Measurements from ENCODE around the gene EDN2.

EDN2 gene

DNA sequence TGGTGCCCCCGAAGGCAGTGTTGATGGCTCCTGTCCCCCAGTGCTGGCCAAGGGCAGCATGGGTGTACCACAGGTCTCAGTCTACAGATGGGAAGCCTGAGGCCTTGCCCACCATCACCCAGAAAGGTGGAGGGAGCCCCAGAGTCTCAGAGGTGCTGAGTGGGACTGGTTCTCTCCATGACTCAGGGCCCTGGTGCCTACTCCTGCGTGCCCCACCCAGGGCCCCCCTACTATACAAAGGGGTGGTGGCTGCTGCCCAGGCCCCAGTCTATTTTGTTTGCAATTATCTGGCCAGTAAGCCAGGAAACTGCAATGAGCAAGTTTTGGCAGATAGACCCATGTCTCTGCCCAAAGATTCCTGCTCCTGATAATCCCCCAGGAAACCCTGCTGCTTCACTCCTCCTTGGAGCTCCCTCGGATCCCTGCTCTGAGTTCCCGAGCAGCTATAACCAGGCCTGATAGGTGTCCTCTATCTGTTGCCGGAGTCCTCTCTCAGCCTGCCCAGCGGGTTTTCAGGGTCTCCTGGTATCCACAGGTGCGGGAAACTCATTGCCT is 41.7 kb downstream of the EDN2 start:
- Histone ChIP-seq H3K9me3 (ENCODE audit: control insufficient read depth in 5 of 5, low read length in 5 of 5) (peaks cover 0 to 16% (median 14%) of the 10 kb centered on the region in 5 donors), H3K36me3 (ENCODE audit: control insufficient read depth in 5 of 5, insufficient read depth in 5 of 5, low read length in 5 of 5) (no peaks in the 10 kb centered on the region), H3K9ac (ENCODE audit: low read length in 5 of 5) (no peak overlapping the region), H3K4me3 (ENCODE audit: low read depth in 1 of 5, low read length in 5 of 5) (no peak overlapping the region), H3K27ac (ENCODE audit: low read depth, low read length) (no peak overlapping the region), H3K4me1 (ENCODE audit: control insufficient read depth in 5 of 5, insufficient read depth in 5 of 5, low read length in 5 of 5) (no peaks in the 10 kb centered on the region), H3K27me3 (ENCODE audit: control insufficient read depth in 5 of 5, insufficient read depth in 4 of 5, low read length in 5 of 5) (peaks cover 0 to 7% (median 4%) of the 10 kb centered on the region in 5 donors)

DNA sequence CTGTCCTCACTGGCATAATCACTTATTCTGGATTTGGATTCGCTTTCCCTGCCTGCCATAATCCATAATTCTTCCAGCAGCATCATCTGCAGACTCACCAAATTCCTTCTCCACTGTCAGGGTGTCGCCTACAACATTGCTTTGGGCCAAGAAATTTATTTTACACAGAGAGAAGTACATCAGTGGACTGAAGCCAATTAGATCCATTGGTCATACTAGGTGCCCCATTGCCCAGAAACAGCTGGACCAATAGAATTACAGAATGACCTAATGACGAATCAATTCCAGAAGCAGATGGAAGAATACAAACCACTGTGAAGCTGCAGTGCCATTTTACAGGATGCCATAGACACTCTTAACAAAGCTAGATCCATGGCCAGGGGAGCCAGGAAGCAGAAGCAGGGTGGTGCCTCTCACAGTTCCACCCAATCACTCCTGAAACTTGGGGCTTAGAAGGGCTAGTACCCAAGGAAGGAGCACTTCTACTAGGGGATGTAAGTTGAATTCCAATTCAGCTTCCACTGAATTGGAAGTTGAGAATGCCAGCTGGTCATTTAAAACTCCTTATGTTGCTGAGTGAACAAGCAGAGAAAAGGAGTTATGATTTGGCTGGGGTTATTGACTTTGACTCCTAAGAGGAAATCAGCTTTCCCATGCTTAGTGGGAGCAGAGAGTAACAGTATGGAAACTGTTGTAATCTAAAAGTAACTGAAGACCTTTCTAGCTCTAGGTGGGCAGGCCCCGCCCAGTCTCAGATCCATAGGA is 44.0 kb downstream of the EDN2 start:
- Histone ChIP-seq H3K27me3 (ENCODE audit: control insufficient read depth in 5 of 5, insufficient read depth in 4 of 5, low read length in 5 of 5) (peaks cover 6 to 22% (median 8%) of the 10 kb centered on the region in 5 donors), H3K9ac (ENCODE audit: low read length in 5 of 5) (no peak overlapping the region), H3K4me3 (ENCODE audit: low read depth in 1 of 5, low read length in 5 of 5) (no peak overlapping the region), H3K27ac (ENCODE audit: low read depth, low read length) (no peak overlapping the region), H3K9me3 (ENCODE audit: control insufficient read depth in 5 of 5, low read length in 5 of 5) (peaks cover 0 to 14% (median 11%) of the 10 kb centered on the region in 5 donors), H3K4me1 (ENCODE audit: control insufficient read depth in 5 of 5, insufficient read depth in 5 of 5, low read length in 5 of 5) (no peaks in the 10 kb centered on the region), H3K36me3 (ENCODE audit: control insufficient read depth in 5 of 5, insufficient read depth in 5 of 5, low read length in 5 of 5) (no peaks in the 10 kb centered on the region)

DNA sequence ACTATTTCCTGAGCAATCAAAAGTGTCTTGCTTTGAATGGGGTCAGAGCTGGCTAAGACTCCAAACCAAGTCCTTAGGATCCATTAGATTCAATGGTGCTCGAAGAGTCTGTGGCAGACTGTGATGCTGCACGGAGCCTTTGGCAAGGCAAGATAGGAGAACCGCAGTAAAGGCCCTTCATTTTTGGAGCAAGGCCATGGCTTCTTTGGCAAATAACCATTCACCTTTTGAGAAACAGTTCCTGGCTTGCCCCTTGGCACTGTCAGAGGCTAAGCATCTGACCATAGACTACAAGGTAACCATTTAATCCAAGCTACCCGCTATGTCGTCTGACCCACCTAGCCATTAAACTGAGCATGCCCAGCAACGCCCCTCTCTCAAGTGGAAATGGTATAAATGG is 45.2 kb downstream of the EDN2 start:
- Histone ChIP-seq H3K27me3 (ENCODE audit: control insufficient read depth in 5 of 5, insufficient read depth in 4 of 5, low read length in 5 of 5) (peaks cover 5 to 26% (median 8%) of the 10 kb centered on the region in 5 donors), H3K4me3 (ENCODE audit: low read depth in 1 of 5, low read length in 5 of 5) (no peak overlapping the region), H3K9ac (ENCODE audit: low read length in 5 of 5) (no peak overlapping the region), H3K9me3 (ENCODE audit: control insufficient read depth in 5 of 5, low read length in 5 of 5) (peaks cover 0 to 5% (median 3%) of the 10 kb centered on the region in 5 donors), H3K36me3 (ENCODE audit: control insufficient read depth in 5 of 5, insufficient read depth in 5 of 5, low read length in 5 of 5) (no peaks in the 10 kb centered on the region), H3K4me1 (ENCODE audit: control insufficient read depth in 5 of 5, insufficient read depth in 5 of 5, low read length in 5 of 5) (no peaks in the 10 kb centered on the region), H3K27ac (ENCODE audit: low read depth, low read length) (no peak overlapping the region)

- Histone ChIP-seq H3K36me3 (ENCODE audit: control insufficient read depth in 5 of 5, insufficient read depth in 5 of 5, low read length in 5 of 5) (no peaks in the 10 kb centered on the region), H3K9ac (ENCODE audit: low read length in 5 of 5) (no peak overlapping the region), H3K4me1 (ENCODE audit: control insufficient read depth in 5 of 5, insufficient read depth in 5 of 5, low read length in 5 of 5) (no peaks in the 10 kb centered on the region), H3K27me3 (ENCODE audit: control insufficient read depth in 5 of 5, insufficient read depth in 4 of 5, low read length in 5 of 5) (peaks cover 5 to 26% (median 8%) of the 10 kb centered on the region in 5 donors), H3K9me3 (ENCODE audit: control insufficient read depth in 5 of 5, low read length in 5 of 5) (peaks cover 0 to under 1% (median 0%) of the 10 kb centered on the region in 5 donors), H3K4me3 (ENCODE audit: low read depth in 1 of 5, low read length in 5 of 5) (no peak overlapping the region), H3K27ac (ENCODE audit: low read depth, low read length) (no peak overlapping the region)
Measured at GRCh38 chr1:41438711-41439110, 45.8 kb downstream of the EDN2 start.

DNA sequence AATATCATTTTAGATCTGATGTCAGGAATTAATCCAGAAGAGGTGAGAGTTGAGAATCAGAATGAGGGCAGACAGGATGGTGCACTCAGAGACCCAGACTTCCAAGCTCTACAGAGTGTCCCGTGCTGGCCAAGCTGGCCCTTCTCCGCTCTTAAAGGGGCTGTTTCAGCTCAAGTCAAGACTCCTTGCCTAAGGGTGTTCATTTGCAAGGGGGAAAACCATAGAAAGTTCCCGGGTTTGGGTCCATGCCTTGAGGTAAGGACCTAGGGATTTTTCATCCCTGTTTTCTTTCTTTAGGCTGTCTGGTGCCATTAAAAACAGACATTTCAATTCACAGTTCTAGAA is 47.5 kb downstream of the EDN2 start:
- H3K9ac ChIP-seq (ENCODE audit: low read length in 5 of 5) = no peak overlapping the region
- H3K4me1 ChIP-seq (ENCODE audit: control insufficient read depth in 5 of 5, insufficient read depth in 5 of 5, low read length in 5 of 5) = peaks cover 2 to 17% (median 13%) of the 10 kb centered on the region in 5 donors
- no peaks in the 10 kb centered on the region for H3K36me3 ChIP-seq (ENCODE audit: control insufficient read depth in 5 of 5, insufficient read depth in 5 of 5, low read length in 5 of 5)
- no peak overlapping the region for H3K4me3 ChIP-seq (ENCODE audit: low read depth in 1 of 5, low read length in 5 of 5)
- H3K27ac ChIP-seq (ENCODE audit: low read depth, low read length) = no peak overlapping the region
- no peaks in the 10 kb centered on the region for H3K9me3 ChIP-seq (ENCODE audit: control insufficient read depth in 5 of 5, low read length in 5 of 5)
- H3K27me3 ChIP-seq (ENCODE audit: control insufficient read depth in 5 of 5, insufficient read depth in 4 of 5, low read length in 5 of 5) = peaks cover 5 to 26% (median 8%) of the 10 kb centered on the region in 5 donors

- H3K27me3 ChIP-seq (ENCODE audit: control insufficient read depth in 5 of 5, insufficient read depth in 4 of 5, low read length in 5 of 5) = peaks cover 5 to 26% (median 8%) of the 10 kb centered on the region in 5 donors
- no peaks in the 10 kb centered on the region for H3K36me3 ChIP-seq (ENCODE audit: control insufficient read depth in 5 of 5, insufficient read depth in 5 of 5, low read length in 5 of 5)
- H3K27ac ChIP-seq (ENCODE audit: low read depth, low read length) = no peak overlapping the region
- H3K4me1 ChIP-seq (ENCODE audit: control insufficient read depth in 5 of 5, insufficient read depth in 5 of 5, low read length in 5 of 5) = peaks cover 2 to 19% (median 14%) of the 10 kb centered on the region in 5 donors
- H3K9me3 ChIP-seq (ENCODE audit: control insufficient read depth in 5 of 5, low read length in 5 of 5) = no peaks in the 10 kb centered on the region
- H3K9ac ChIP-seq (ENCODE audit: low read length in 5 of 5) = no peak overlapping the region
- no peak overlapping the region for H3K4me3 ChIP-seq (ENCODE audit: low read depth in 1 of 5, low read length in 5 of 5)
Measured at GRCh38 chr1:41436281-41437010, 48.0 kb downstream of the EDN2 start.

GRCh38 chr1:41435570-41436178 is 48.8 kb downstream of the EDN2 start:
- Histone ChIP-seq H3K36me3 (ENCODE audit: control insufficient read depth in 5 of 5, insufficient read depth in 5 of 5, low read length in 5 of 5) (no peaks in the 10 kb centered on the region), H3K27ac (ENCODE audit: low read depth, low read length) (no peak overlapping the region), H3K9ac (ENCODE audit: low read length in 5 of 5) (no peak overlapping the region), H3K9me3 (ENCODE audit: control insufficient read depth in 5 of 5, low read length in 5 of 5) (no peaks in the 10 kb centered on the region), H3K27me3 (ENCODE audit: control insufficient read depth in 5 of 5, insufficient read depth in 4 of 5, low read length in 5 of 5) (peaks cover 5 to 26% (median 8%) of the 10 kb centered on the region in 5 donors), H3K4me1 (ENCODE audit: control insufficient read depth in 5 of 5, insufficient read depth in 5 of 5, low read length in 5 of 5) (peaks cover 2 to 19% (median 14%) of the 10 kb centered on the region in 5 donors), H3K4me3 (ENCODE audit: low read depth in 1 of 5, low read length in 5 of 5) (no peak overlapping the region)

GRCh38 chr1:41434748-41435449 is 49.6 kb downstream of the EDN2 start:
- Histone ChIP-seq H3K9ac (ENCODE audit: low read length in 5 of 5) (no peak overlapping the region), H3K4me1 (ENCODE audit: control insufficient read depth in 5 of 5, insufficient read depth in 5 of 5, low read length in 5 of 5) (peaks cover 2 to 19% (median 14%) of the 10 kb centered on the region in 5 donors), H3K27me3 (ENCODE audit: control insufficient read depth in 5 of 5, insufficient read depth in 4 of 5, low read length in 5 of 5) (peaks cover 5 to 26% (median 8%) of the 10 kb centered on the region in 5 donors), H3K4me3 (ENCODE audit: low read depth in 1 of 5, low read length in 5 of 5) (no peak overlapping the region), H3K27ac (ENCODE audit: low read depth, low read length) (no peak overlapping the region), H3K9me3 (ENCODE audit: control insufficient read depth in 5 of 5, low read length in 5 of 5) (no peaks in the 10 kb centered on the region), H3K36me3 (ENCODE audit: control insufficient read depth in 5 of 5, insufficient read depth in 5 of 5, low read length in 5 of 5) (no peaks in the 10 kb centered on the region)

DNA sequence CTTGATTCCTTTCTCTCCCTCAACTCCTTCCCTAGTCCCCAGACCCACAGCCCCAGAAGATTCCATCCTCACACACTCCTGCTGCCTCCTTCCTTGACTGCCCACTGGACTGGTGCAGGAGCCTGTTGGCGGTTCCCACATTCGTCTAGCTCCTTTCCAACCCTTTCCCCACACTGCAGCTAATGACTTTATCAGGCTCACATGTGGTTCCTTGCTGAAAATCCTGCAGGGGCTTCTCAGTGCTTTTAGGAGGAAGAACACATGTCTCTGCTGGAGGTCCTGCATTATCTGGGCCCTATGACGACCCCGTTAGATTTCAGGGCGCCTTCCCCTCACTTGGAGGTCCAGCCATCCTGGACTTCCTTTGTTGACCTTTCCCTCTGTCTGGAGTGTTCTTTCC is 50.2 kb downstream of the EDN2 start:
- H3K36me3 ChIP-seq (ENCODE audit: control insufficient read depth in 5 of 5, insufficient read depth in 5 of 5, low read length in 5 of 5) = no peaks in the 10 kb centered on the region
- no peak overlapping the region for H3K9ac ChIP-seq (ENCODE audit: low read length in 5 of 5)
- H3K4me3 ChIP-seq (ENCODE audit: low read depth in 1 of 5, low read length in 5 of 5) = no peak overlapping the region
- H3K9me3 ChIP-seq (ENCODE audit: control insufficient read depth in 5 of 5, low read length in 5 of 5) = no peaks in the 10 kb centered on the region
- peaks cover 2 to 19% (median 14%) of the 10 kb centered on the region in 5 donors for H3K4me1 ChIP-seq (ENCODE audit: control insufficient read depth in 5 of 5, insufficient read depth in 5 of 5, low read length in 5 of 5)
- peaks cover 5 to 23% (median 8%) of the 10 kb centered on the region in 5 donors for H3K27me3 ChIP-seq (ENCODE audit: control insufficient read depth in 5 of 5, insufficient read depth in 4 of 5, low read length in 5 of 5)
- H3K27ac ChIP-seq (ENCODE audit: low read depth, low read length) = no peak overlapping the region

Measured in subcutaneous abdominal adipose tissue (tissue), 5 donors.